AG04450 (cell line): ENCODE results near the gene STAMBPL1. TPM values are rescaled to one million over a fixed set of nuclear protein-coding genes. Genes with fewer than 3 reads are reported as not detected.

Experiments
- CTCF ChIA-PET: fragments of 300-600, 350-600 bp; formaldehyde crosslinking; extraction: SDS; loops from one replicate; lab custom pipeline; 2022; ENCODE audit warnings: antibody characterized with exemption, inconsistent platforms; lab: Charles Lee
- POLR2A ChIA-PET: fragments of 350-600 bp; formaldehyde crosslinking; extraction: SDS; loops from one replicate; lab custom pipeline; 2021; ENCODE audit warnings: antibody characterized with exemption, inconsistent platforms; lab: Yijun Ruan, JAX
- DNase-seq: peaks from one replicate; pipeline ENCODE4 v3.0.0-alpha.2; 2011; ENCODE audit warnings: low read depth, low spot score
- H3K27ac ChIP-seq: one replicate; pipeline ENCODE4 v1.5.1; 2012; ENCODE audit warnings: low read depth, low read length, control low read depth
- H3K27me3 ChIP-seq: one replicate; pipeline ENCODE4 v1.6.0; 2012; ENCODE audit warnings: low read length; ENCODE audit not compliant: control insufficient read depth, insufficient read depth
- H3K4me3 ChIP-seq: 2 replicates; pipeline ENCODE4 v1.5.1; 2011; ENCODE audit warnings: mild to moderate bottlenecking, low read depth, low read length, control low read depth
- H3K9me3 ChIP-seq: 2 replicates; pipeline ENCODE4 v1.5.1; 2012; ENCODE audit warnings: low read length; ENCODE audit not compliant: control insufficient read depth, insufficient read depth
- CTCF ChIP-seq: IDR thresholded peaks from 2 replicates; pipeline ENCODE4 v1.5.1; 2011; ENCODE audit warnings: low read depth, low read length, control low read depth, inconsistent platforms
- polyA minus RNA-seq: library from RNA; depleted of rRNA, polyadenylated mRNA; stranded (reverse); fragments of >200 nt; gene quantifications from 2 replicates; pipeline ENCODE4 v1.2.3, GENCODE V29; 2011; rRNA and poly(A)+ RNA removed
- polyA plus RNA-seq: library from polyadenylated mRNA; depleted of rRNA; stranded (reverse); fragments of >200 nt; gene quantifications from 2 replicates; pipeline ENCODE4 v1.2.3, GENCODE V29; 2011; rRNA removed

Gene STAMBPL1
- 41.6 and 50.3 TPM in 2 replicates for polyA plus RNA-seq
- 24.6 and 35.3 TPM in 2 replicates for polyA minus RNA-seq

DNA sequence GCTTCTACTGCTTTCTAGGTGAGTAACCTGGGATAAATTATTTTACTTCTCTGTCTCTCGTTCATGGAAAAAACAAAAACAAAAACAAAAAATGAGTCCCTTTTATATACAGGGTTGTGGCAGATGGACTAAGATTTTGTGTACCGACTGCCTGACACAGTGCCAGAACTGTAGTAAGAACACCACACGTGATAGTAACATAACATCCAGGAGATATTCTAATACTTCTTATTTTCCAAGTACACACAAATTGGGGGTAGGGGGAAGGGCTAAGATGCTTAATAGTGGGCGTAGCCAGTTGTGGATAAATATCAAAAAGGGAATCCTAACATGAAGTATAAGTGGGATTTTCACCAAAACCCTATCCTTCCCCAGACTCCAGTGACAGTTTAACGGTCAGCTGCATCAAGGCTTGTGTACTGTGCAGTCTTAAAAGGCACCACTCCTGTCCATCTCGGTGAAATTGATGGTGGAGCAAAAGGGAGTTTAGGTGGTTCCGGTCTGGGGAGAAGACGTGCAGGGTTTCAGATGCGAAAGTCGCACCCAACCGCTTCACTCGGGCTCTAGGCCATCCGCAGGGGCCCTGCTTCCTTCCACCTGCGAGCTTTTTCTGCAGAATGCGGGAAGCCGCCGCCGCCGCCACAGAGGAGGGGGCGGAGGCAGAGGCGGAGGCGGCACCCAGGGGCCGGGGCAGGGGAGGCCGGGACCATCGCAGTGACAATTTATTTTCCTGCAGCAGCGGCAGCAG lies at the start of gene STAMBPL1:
TSS of gene STAMBPL1 (plus strand) at position 712 of the 748 bp plus-strand sequence. CDS start 21,464 bp downstream, outside the sequence.
- peak within 1 kb of the TSS; percentile 88 for H3K27ac ChIP-seq
- no peaks in the 10 kb centered on the region for H3K9me3 ChIP-seq
- ChIA-PET POLR2A (interaction anchor here (0.6 to 1.5 kb wide), 6 partner anchors 9 to 110 kb away, joined by 3 to 11 read pairs (median 4); partner anchors contain the start of gene FAS), CTCF (interaction anchor here (0.6 to 2.5 kb wide), 5 partner anchors 18 to 314 kb away, joined by 3 to 12 read pairs (median 3); no protein-coding TSS in a partner anchor)
- peak within 1 kb of the TSS; percentile 85 for H3K4me3 ChIP-seq
- no peaks in the 10 kb centered on the region for H3K27me3 ChIP-seq
- TF ChIP-seq CTCF: no peak
- no peak for DNase-seq

GRCh38 chr10:88830643-88831268 lies 49.3 kb upstream of the STAMBPL1 start:
- CTCF ChIA-PET: interaction anchor here (0.8 to 4.9 kb wide), 4 partner anchors 103 to 248 kb away, joined by 3 to 42 read pairs (median 4); partner anchors contain the start of gene RNLS
- Histone ChIP-seq H3K27ac (no peak overlapping the region), H3K4me3 (no peak overlapping the region), H3K27me3 (no peaks in the 10 kb centered on the region), H3K9me3 (no peaks in the 10 kb centered on the region)
- POLR2A ChIA-PET: no interaction called here
- no peak for TF ChIP-seq CTCF
- no peak for DNase-seq

GRCh38 chr10:88831709-88832108 lies 48.3 kb upstream of the STAMBPL1 start:
- CTCF ChIA-PET: interaction anchor here (1.1 to 4.9 kb wide), 2 partner anchors 102 to 144 kb away, joined by 5 to 42 read pairs; no protein-coding TSS in a partner anchor
- H3K9me3 ChIP-seq: no peaks in the 10 kb centered on the region
- TF ChIP-seq CTCF: no peak

DNA sequence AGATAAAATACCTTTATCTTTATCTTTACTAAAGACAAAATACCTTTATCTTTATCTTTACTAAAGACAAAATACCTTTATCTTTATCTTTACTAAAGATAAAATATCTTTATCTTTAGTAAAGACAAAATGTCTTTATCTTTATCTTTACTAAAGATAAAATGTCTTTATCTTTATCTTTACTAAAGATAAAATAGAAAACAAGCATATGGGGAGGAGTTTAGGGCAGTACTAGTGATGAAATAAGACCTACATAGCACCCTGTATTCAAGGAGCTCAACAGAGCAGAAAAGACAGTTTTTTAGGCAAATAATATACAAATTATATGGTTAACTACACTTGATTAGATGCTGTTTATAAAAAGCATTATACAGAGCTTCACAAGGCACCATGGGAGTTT lies 47.7 kb upstream of the STAMBPL1 start:
- H3K9me3 ChIP-seq: no peaks in the 10 kb centered on the region
- H3K4me3 ChIP-seq: no peak overlapping the region
- CTCF ChIA-PET: interaction anchor here (4.9 kb wide), 1 partner anchor 101 kb away, joined by 42 read pairs; no protein-coding TSS in a partner anchor
- no peak for TF ChIP-seq CTCF
- H3K27ac ChIP-seq: no peak overlapping the region
- DNase-seq: no peak
- H3K27me3 ChIP-seq: no peaks in the 10 kb centered on the region
- POLR2A ChIA-PET: no interaction called here

More at GRCh38 chr10:88831709-88832108, 48.3 kb upstream of the STAMBPL1 start:
- POLR2A ChIA-PET: no interaction called here
- H3K27me3 ChIP-seq: no peaks in the 10 kb centered on the region
- H3K4me3 ChIP-seq: no peak overlapping the region
- DNase-seq: no peak
- no peak overlapping the region for H3K27ac ChIP-seq
